Esophagus squamous epithelium (tissue), 4 donors: Measurements from ENCODE around the gene TPPP.

Experiments used
- CTCF ChIP-seq, 6 experiments: fragments of 450-650 bp in 4 of 6; fragments of 200-600 bp in 2 of 6; sonication (generic) in 2 of 6; IDR thresholded peaks; one replicate each; pipeline ENCODE4 v1.5.1; 2016 to 2019; ENCODE audit warnings: antibody characterized with exemption in 6 of 6, mild to moderate bottlenecking in 4 of 6, moderate library complexity in 4 of 6
- POLR2A ChIP-seq, 4 donors: fragments of 450-650 bp; IDR thresholded peaks; one replicate each; pipeline ENCODE4 v1.6.1; 2017; ENCODE audit warnings: antibody characterized with exemption in 4 of 4, mild to moderate bottlenecking in 4 of 4, moderate library complexity in 3 of 4

DNA sequence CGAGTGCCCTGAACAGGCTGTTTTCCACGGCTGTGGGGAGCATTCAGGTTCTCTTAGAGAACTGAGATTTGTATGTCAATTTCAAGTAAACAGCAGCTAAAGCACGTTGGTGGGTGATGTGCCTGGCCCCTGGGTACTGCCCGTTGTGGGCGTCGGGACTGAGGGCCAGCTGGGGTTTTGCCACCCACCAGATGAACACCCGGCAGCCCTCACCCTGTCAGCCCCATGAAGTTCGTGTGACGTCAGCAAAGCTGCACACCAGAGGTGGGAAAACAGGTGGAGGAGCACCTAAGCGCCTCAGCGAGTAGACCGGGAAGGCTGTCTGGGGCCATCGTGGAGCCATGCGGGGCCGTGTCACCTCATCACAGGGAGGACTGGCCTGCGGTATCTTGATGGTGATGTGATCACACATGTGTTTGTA is 71.8 kb downstream of the TPPP start:
- no peak for TF ChIP-seq CTCF (IDR thresholded peaks at IDR 0.05)
- no peak for TF ChIP-seq POLR2A (IDR thresholded peaks at IDR 0.05)
